ENCODE measurements around the gene XXYLT1.

- no peak for TF ChIP-seq CTCF (IDR thresholded peaks at IDR 0.05)
- no peak for TF ChIP-seq POLR2A (IDR thresholded peaks at IDR 0.05)
Observed at GRCh38 chr3:195221876-195222617, 48.9 kb downstream of the XXYLT1 start.

Data from right lobe of liver (tissue), 4 donors.